ENCODE data around the gene CDK9. TPM values are rescaled to one million over a fixed set of nuclear protein-coding genes. Genes with fewer than 3 reads are reported as not detected.

Gene CDK9
- total RNA-seq, 2 experiments from 2014 or later, result 80.0 to 136 TPM

GRCh38 chr9:127809002-127809539, 23.2 kb downstream of the CDK9 start:
- Histone ChIP-seq H3K79me2 (ENCODE audit: insufficient read depth, low read depth, low read length) (peaks cover 18% of the 10 kb centered on the region), H2AFZ (ENCODE audit: low read length) (no peak overlapping the region), H3K27ac (ENCODE audit: low read depth, low read length, poor library complexity, severe bottlenecking) (peak overlapping the region; percentile 42), H3K36me3 (ENCODE audit: insufficient read depth, low read length) (peaks cover 92% of the 10 kb centered on the region), H4K20me1 (ENCODE audit: insufficient read depth, low read length) (no peaks in the 10 kb centered on the region; the same call in 1 of the 2 replicates), H3K9me3 (ENCODE audit: low read length) (no peaks in the 10 kb centered on the region), H3K4me2 (ENCODE audit: low read length) (peak overlapping the region; percentile 46), H3K4me1 (ENCODE audit: insufficient read depth, low read length, poor library complexity, severe bottlenecking) (peaks cover 25% of the 10 kb centered on the region), H3K4me3 (ENCODE audit: low read depth, low read length, poor library complexity, severe bottlenecking) (no peak overlapping the region), H3K9me2 (ENCODE audit: insufficient read depth, low read length) (no peaks in the 10 kb centered on the region)
- no peak for DNase-seq (ENCODE audit: low spot score)
- no TSS peak for BruUV-seq (replicated peaks)
- POLR2A ChIA-PET, result interaction anchor here (0.6 to 1.0 kb wide), 2 partner anchors 54 to 75 kb away, joined by 3 to 6 read pairs; no protein-coding TSS in a partner anchor
- TF ChIP-seq EZH2phosphoT487 (IDR thresholded peaks at IDR 0.05; ENCODE audit: borderline replicate concordance, low read depth, low read length) (no peak), CTCF (conservative IDR thresholded peaks at IDR 0.05; ENCODE audit: low read length) (no peak)
- intact Hi-C loops (cut with micrococcal nuclease; ENCODE audit: unreplicated experiment), result no loop called here
- CTCF ChIA-PET (ENCODE audit: unreplicated experiment), result no interaction called here

- peak; percentile 68 for DNase-seq (ENCODE audit: low spot score)
- H4K20me1 ChIP-seq (ENCODE audit: insufficient read depth, low read length), result no peaks in the 10 kb centered on the region; the same call in 1 of the 2 replicates
- peaks cover 18% of the 10 kb centered on the region for H3K4me1 ChIP-seq (ENCODE audit: insufficient read depth, low read length, poor library complexity, severe bottlenecking)
- CTCF ChIA-PET (ENCODE audit: unreplicated experiment), result no interaction called here
- H3K36me3 ChIP-seq (ENCODE audit: insufficient read depth, low read length), result peaks cover 90% of the 10 kb centered on the region
- intact Hi-C loops (cut with micrococcal nuclease; ENCODE audit: unreplicated experiment), result no loop called here
- H3K4me3 ChIP-seq (ENCODE audit: low read depth, low read length, poor library complexity, severe bottlenecking), result no peak overlapping the region
- POLR2A ChIA-PET, result interaction anchor here (0.6 to 1.0 kb wide), 2 partner anchors 53 to 74 kb away, joined by 3 to 6 read pairs; no protein-coding TSS in a partner anchor
- no peak overlapping the region for H2AFZ ChIP-seq (ENCODE audit: low read length)
- H3K9me2 ChIP-seq (ENCODE audit: insufficient read depth, low read length), result no peaks in the 10 kb centered on the region
- H3K9me3 ChIP-seq (ENCODE audit: low read length), result no peaks in the 10 kb centered on the region
- H3K4me2 ChIP-seq (ENCODE audit: low read length), result peak overlapping the region; percentile 46
- peaks cover 11% of the 10 kb centered on the region for H3K79me2 ChIP-seq (ENCODE audit: insufficient read depth, low read depth, low read length)
- TF ChIP-seq CTCF (conservative IDR thresholded peaks at IDR 0.05; ENCODE audit: low read length) (no peak), EZH2phosphoT487 (IDR thresholded peaks at IDR 0.05; ENCODE audit: borderline replicate concordance, low read depth, low read length) (no peak)
- BruUV-seq (replicated peaks), result no TSS peak
- peak overlapping the region; percentile 42 for H3K27ac ChIP-seq (ENCODE audit: low read depth, low read length, poor library complexity, severe bottlenecking)
Measured at GRCh38 chr9:127809540-127810377, 23.9 kb downstream of the CDK9 start.
